HCEC 1CT (cell line): ENCODE results near the gene SORCS2.

Source experiments
- DNase-seq: peaks from one replicate; pipeline ENCODE4 v3.0.0-alpha.2; 2017

Gene SORCS2

DNA sequence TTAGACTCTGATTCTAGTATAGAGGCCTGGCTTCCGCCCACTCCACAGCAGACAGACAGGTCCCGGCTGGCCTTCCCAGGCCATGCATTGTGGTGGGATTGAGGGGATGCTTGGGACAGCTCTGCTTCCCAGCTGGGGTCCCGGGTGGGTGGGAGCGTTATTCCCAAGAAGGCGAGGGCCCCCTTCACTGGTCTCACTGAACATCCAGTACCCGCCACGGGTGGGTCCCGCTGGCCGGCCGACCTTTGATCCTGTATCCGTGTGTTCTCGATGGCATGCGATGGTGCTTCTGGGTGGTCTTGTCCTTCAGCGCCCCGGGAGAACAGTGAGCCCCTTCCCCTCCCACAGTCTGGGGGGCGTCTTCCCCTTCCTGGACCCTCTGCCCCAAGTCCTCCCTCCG lies 515.9 kb downstream of the SORCS2 start:
- no peak for DNase-seq

DNA sequence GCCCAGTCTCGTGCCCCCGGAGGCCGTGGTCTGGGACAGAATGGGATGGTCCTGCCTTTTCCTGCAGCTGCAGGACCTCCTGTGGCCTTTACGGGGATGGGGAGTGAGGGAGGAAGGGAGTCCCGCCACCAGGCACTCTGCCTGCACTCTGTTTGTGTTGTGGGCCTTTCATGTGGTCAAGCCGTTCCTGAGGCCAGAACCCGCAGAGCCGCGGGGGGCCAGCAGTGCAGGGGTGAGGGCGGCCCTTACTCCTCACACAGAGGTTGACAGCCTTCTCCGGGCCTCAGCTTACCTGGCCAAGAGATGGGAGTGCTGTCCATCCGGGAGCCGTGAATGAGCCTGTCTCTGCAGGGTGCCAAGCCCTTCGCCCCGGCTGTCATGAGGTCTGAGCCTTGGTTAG lies 516.6 kb downstream of the SORCS2 start:
- no peak for DNase-seq

DNA sequence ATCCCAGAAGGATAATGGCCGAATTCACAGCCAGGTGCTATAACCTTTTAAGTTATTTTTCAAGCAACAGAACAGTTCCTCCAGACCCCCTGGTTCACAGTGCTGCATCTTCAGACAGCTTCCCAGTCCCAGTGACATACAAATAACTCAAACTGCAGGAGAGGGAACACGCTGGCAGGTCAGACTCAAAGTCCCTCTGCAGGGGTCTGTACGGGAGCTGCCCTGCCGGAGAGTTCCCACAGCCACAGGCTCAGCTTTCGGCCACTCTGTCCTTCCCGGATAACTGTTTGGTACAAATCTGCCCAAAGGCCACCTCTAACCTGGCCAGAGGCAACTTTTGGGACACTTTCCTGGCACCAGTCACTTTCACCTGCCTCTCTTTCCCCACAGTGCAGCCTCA lies 517.1 kb downstream of the SORCS2 start:
- DNase-seq = no peak

DNA sequence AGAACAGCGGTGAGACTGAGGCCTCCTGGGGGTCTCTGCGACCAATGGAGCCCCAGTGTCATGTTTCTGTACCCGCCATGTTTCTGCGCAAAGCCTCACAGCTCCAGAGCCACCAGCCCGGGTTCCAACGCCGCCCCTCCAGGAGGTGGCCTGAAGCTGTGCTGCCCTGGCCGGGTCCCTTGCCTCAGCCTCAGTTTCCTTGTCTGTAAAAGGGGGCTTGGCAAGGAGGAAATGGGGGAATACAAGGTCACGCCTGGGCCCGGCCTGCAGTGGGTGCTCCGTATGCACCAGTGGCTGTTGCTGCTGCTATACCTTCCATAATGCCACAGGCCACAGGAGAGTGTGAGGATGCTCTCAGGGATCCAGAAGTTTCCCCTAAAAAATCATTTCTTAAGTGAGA lies 517.8 kb downstream of the SORCS2 start:
- DNase-seq = no peak

DNA sequence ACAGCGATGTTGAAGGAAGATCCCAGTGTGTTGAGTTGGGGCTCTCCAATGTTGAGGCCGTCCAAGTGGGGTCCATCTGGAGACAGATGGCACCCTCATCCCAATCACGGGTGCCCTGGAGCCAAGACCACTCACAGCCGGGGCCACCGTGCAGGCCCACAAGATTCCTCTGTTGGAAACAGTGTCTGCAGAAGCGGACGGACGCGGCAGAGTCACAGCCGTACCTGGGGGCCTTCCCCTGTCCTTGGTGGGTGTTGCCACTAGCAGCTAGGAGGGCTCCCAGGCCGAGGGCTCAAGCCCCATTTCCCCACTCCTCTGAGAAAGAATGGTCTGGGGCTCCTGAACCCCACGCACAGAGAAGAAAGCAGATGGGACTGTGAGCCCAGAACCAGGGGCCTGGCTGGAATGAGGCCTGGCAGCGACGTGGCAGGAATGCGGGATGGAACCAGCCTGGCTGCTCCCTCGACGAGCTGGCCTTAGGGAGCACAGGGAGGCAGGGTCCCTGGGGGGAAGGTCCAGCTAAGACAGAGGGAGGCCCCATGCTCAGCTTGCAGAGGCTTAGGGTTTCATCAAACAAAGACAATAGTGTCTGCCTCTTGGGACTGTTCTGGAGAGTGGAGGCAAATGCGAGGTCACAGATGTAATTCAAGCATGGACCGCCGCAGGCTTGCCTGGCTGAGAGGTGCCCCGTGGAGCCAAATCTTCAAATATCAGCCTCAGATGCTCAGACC lies 518.4 kb downstream of the SORCS2 start:
- DNase-seq = no peak

DNA sequence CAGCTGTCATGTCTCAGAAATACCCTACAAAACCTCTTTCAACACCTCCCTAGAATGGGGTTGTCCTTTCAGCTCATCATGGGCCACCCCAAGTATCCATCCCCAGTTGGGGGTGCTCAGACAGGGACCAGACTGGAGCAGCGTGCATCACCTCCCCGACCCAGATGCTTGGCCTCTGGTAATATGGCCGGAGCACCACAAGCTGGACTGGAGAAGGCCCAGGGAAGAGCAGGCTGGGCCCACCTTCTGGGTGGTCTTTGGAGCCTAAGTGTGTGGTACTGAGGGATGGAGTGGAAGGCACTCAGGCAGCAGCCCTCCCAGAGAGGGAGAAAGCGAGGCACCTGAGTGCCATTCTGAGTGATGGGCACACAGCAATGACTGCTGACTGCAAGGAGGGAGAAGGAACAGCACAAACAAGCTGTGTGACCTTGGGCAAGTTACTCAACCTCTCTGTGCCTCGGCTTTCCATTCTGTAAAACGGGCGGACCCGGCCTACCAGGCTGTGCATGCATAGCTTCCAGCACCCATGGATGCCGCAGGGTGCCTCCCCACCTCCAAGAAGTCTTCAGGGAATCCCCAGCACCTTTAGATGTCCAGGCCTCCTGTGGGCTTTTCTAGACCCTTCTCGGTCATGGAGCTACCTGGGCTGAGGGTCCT lies 519.1 kb downstream of the SORCS2 start:
- DNase-seq = no peak

DNA sequence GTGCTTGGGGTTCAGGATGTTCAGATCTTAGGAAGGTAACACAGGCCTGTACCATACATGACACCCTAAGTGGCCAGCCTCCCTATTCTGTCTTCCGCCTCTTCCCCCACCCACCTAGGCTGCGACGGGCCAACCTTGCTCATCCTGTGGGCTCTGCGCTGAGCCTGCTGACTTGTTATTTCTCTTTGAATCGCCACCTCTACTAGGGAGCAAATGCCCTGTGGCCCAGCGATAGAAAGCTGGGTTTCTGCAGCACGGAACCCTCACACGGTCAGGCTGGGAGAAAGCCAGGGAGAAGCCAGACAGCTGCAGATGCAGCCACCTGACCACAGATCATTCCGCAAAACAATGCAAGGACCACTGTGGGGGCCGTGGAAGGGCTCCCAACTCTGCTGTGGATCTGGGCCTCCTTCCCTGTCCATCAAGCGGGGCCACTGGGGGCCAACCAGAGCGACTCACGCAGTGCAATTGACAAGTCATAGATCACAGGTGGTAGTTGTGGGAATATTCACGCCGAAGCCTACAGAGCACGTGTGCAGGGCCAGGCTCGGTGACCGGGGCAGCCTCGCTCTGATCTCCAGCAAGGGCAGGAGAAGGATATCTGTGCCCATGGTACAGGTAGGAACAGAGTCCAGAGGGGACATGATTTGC lies 519.8 kb downstream of the SORCS2 start:
- no peak for DNase-seq

DNA sequence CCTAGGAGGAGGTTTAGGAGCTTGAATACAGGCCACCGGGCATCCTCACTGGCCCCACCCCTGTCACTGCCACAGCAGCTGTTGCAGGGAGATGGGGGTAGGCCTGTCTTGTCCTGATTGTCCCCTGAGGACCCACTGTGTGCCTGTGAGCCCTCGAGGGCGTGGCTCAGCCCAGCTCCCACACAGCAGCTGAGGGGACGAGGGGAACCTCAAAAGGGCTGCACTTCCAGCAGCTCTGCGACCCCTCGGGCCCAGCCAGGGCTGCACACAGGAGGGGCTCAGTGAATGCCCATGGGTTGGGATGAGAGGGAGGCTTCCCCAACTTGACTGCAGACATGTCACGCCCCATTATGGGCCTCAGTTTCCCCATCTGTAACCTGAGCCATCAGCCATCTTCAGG lies 521.4 kb downstream of the SORCS2 start:
- no peak for DNase-seq

DNA sequence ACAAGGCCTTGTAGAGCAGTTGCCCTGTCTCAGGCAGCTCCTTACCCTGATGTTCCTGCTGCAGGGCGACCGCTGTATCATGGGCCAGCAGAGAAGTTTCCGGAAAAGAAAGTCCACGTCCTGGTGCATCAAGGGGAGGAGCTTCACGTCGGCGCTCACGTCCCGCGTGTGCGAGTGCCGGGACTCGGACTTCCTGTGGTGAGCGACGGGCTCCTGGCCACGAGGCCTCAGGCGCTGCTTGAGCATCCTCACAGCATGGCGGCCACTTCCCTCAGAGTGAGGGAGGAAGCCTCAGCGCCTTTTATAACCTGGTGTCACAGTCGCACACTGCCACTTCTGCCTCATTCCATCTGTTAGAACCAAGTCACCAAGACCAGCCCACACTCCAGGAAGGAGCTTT lies 521.8 kb downstream of the SORCS2 start:
- DNase-seq = no peak

DNA sequence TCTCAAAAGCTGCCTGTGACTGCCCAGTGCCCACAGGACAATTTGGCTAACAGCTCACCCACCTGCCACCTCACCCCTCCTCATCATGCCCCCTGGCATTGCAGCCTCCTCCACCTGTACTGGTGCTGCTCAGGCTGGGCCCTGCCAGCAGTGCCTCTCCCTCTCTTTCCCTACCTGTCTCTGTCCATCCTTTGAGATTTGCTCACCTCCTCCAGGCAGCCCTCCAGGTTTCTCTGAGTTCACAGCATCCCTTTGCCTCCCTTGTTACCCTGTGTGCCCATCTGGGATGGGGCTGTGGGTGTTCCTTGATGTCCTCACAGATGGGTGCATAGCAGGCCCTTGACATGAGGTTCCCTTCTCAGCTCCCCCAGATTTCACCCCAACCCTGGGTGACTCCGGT lies 522.4 kb downstream of the SORCS2 start:
- no peak for DNase-seq

DNA sequence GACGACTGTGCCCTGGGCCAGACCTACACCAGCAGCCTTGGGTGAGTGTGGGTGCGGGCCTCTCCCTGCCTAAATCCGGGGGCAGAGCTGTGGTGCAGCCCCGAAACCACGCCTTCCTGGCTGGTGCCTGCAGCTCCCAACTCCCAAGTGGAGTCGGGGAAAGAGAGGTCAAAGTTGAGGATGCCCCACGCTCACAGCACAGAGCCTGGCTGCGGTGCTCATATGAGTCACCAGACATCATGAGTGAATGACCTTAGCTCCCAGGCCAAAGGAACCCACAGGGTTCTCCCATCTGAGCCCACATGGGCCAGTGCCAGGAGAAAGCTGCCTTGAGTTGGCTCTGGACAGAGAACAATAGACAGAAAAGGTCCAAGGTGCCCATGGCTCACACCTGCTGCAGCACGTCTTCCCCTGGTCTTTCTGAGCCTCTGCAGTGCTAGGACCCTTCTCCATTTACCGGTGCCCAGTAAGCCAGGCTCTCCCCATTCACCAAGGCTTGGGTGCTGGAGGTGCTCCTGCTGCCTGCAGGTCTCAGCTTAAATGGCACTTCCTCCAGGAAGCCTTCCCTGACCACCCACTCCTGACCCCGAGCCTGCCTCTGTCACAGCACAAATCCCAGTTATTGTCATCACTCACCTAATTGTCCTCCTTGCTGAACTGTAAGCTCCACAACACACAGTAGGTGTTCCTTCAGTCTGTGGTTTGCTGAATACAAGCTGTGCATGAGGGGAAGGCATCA lies 523.1 kb downstream of the SORCS2 start:
- DNase-seq = no peak

DNA sequence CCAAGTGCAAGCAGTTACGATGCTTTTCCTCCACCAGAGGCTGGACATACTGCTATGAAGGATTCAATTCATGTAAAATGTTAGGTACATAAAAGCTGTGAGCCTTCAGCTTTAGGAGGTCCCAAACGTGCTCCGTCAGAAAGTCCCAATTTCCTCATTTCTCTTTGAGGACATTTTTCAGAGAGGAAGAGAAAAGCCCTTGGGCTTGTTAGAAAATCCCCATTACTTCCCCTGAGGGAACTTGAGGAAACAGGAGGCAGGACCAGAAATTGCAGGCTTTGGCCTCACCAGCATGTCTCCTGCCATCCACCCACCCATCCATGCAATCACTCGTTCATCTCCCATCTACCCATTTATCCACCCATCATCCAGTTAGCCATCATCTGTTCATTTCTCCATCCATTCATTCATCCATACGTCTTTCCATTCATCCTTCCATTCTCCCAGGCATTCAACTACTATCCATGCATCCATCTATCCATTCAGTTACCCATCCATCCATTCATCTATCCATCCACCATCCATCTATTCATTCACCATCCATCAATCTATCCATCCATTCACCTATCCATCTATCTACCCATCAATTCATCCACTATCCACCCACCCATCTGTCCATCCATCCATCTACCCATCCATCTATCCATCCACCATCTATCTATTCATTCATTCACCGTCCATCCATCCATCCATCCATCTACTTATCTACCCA lies 523.8 kb downstream of the SORCS2 start:
- DNase-seq = no peak

DNA sequence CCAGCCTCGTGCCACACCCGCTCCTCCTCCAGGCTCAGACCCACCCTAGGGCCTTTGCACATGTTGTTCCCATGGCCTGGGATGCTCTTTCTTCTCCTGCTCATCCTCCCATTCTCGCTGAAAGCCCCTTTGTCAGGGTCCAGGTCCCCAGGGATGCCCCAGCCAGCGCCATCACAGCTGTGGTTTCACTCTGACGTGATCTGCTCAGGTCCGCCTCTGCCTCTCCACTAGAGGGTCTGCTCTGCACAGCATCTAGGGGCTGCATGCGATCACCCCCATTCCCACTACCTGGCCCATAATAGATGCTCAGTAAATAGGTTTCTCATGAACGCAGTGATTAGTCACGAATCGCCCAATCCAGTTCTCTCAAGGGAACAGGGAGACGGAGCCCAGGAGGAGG lies 524.8 kb downstream of the SORCS2 start:
- DNase-seq = no peak

DNA sequence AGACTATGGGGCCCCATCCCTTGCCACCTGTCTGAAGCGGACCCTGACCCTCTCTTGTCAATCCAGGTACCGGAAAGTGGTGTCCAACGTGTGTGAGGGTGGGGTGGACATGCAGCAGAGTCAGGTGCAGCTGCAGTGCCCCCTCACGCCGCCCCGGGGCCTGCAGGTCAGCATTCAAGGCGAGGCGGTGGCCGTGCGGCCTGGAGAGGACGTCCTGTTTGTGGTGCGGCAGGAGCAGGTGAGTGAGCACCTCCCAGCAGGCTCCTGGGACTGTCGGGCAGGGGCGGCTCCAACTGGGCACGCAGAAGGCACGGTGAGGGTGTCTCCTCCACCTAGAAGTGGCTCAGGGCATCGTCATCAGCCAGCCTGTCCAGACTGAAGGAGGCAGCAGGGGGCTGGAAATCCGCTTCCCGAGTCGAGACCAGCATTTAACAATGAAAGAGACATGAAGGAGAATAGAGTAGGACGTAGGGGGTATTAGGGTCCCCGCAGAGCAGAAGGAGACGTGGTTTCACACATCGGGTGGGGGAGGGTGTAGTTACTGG lies 525.7 kb downstream of the SORCS2 start:
- no peak for DNase-seq

DNA sequence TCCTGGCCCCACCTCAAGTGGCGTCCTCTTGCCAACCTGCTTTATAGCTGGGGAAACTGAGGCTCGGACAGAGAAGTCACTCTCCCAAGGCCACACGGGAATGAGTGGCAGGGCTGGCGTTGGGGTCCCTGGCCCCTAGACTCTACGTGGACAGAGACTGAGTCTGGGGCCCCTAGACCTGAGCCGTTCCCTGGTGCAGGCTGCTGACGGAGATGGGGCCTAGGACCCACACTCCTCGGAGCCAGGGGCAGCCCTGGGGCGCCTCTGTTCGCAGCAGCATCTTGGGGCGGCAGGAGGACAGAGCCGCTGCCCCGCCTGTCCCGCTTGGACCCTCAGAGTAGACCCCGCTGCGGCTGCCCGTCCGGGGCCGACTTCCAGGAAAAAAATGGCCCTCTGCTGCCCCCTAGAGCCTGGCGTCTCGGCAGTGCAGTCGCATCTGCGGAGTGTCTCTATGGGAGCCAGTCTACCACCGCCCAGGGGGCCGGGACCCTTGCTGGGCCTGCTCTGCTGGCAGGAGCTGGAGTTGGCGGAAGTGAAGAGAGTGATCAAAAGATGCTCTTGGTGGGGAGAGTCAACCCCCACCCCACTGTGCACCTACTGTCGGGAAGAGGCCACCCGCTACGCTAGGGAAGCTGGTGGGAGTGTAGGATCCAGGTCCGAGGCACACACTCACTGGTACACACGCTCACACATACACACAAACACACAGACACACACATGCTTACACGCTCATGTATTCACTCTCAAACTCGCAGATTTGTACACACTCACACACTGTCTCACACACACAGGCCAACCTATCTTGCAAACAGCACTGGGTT lies 527.2 kb downstream of the SORCS2 start:
- no peak for DNase-seq

DNA sequence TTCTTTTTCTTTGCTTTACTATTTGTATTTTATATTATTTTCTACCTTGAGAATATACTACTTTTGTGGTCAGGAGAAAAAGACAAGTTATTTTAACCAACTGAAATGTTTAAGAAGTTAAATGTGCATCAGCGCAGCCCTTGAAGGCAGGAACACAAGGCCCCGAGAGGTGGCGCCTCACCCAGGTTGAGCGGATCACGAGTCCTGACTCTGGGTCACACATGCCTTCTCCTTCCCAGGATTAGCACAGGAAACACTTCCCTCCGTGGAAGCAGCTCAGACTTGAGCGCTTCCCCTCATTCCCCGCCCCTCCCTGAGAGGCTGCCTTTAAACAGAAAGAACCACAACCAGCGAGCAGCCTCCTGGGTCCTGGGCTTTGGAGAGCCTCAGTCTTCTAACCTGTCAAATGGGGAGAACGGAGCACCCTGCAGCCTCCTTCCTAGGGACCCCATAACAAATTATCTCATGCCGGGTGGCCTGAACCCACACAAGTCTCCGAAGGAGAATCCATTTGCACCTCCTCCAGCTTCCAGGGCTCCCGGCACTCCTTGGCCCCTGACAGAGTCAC lies 529.7 kb downstream of the SORCS2 start:
- DNase-seq = no peak

DNA sequence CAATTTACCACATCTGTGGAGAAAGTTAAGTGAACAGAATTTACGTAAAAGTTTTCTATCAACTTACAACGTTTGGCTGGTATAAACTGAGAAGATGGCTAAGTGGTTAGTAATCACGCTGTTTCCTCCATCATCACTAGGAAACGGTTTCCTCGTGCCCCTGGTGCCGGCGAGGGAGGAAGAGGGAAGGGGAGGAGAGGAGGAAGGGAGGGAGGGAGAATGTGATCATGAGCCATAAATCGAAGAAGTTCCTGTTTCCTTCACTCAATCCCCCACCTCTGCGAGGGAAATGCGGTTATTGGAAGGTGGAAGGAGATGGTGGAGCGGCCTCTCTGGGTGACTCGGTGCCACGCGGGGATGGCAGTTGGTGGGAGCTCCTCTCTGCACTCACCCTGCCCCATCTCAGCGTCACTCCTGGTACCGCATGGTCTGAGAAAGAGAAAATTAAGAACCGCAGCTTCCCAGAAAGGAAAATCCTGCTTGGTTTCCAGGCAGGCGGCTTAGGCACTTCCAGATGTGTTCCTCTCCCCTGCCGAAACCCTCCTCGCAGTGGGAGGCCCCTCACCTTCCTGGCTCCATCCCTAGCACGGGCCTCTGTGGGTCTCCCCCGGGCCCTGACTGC lies 530.5 kb downstream of the SORCS2 start:
- no peak for DNase-seq

DNA sequence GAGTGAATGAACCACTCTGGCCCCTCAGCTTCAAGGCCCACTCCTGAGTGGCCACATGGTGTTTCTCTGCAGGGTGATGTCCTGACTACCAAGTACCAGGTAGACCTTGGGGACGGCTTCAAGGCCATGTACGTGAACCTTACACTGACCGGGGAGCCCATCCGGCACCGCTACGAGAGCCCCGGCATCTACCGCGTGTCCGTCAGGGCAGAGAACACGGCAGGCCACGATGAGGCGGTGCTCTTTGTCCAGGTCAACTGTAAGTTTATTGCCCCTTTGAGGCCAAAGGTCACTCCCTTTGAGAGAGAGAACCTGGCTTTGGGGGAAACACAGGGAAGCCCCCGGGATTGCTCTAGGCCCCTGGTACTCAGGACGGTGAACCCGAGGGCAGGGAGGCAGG lies 531.3 kb downstream of the SORCS2 start:
- no peak for DNase-seq

DNA sequence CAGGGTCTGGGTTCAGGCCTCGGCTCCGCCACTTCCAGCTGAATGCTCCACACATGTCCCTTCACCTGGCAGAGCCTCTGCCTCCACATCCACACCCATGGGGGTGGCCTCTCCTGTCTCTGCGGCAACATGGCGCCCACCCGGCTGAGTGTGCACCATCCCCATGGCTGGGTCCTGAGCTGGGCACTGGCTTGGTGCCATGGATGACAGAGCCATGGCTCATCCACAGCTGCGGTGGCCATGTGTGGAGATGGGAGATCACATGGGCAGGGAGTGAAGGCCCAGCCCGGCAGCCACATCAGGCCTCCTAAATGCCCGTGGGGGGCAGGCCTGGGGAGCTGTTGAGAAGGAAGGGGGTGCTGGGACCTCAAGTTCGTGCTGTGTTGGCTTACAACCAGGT lies 533.6 kb downstream of the SORCS2 start:
- peak; percentile 25 for DNase-seq

DNA sequence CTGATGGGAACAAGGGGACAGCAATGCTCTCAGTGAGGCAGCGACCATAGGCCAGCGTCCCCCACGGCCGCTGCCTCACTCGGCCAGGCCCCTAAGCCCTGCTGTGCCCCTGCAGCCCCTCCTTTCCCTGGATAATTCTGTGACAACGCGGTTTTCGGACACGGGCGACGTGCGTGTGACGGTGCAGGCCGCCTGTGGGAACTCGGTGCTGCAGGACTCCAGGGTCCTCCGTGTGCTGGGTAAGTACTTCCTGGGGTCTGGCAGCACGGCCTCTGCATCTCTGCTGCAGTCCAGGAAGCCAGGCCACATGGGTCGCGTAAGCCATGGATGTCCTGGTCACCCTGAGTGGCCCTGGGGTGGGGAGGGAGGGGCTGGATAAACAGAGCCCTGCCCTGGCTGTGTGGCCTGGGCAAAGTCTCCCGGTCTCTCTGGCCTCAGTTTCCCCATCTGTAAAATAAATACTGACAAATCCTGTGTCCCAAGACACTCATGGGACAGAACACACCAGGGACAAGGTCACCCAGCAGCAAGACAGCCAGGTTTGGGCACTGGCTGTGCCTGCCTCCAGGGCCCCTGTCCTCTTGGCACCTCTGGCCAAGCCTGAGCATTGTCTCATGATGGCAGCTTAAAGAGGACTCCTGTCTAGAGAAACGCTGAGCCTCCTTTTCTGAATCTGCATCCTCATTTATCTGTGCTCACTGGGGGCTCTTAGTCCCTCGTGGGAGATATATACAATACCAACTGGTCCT lies 534.5 kb downstream of the SORCS2 start:
- no peak for DNase-seq
